Measurements from ENCODE around the gene ARHGAP24. TPM values are rescaled to one million over a fixed set of nuclear protein-coding genes. Genes with fewer than 3 reads are reported as not detected.

The ARHGAP24 gene
- total and polyA plus RNA-seq, 2 donors (not counting 3 experiments of a cell fraction or from before 2014, with no cell fraction given), result 52.1 to 79.4 TPM

GRCh38 chr4:85760511-85760910 is 285.6 kb downstream of the ARHGAP24 start:
- ChIA-PET POLR2A (no interaction called here), CTCF (interaction anchor here (1.2 to 3.2 kb wide), 3 partner anchors 16 to 36 kb away, joined by 5 to 73 read pairs (median 59); no protein-coding TSS in a partner anchor)
- H3K4me1 ChIP-seq (ENCODE audit: control insufficient read depth, extremely low read depth, insufficient read depth, low read length), result peaks cover 53% of the 10 kb centered on the region
- dilution Hi-C loops (cut with MboI; ENCODE audit: extremely low pct_ligation_motif_present, low sequenced_read_pairs), result no loop called here
- no peaks in the 10 kb centered on the region for H3K27me3 ChIP-seq (ENCODE audit: control insufficient read depth in 2 of 2, insufficient read depth in 2 of 2, low read length in 2 of 2)
- BruUV-seq (replicated peaks), result no TSS peak
- no peak overlapping the region for H3K9ac ChIP-seq (replicated peaks; ENCODE audit: extremely low read depth, insufficient read depth, low read length)
- peak overlapping the region; percentile 14 for H3K4me2 ChIP-seq (ENCODE audit: insufficient read depth, low read length)
- H3K27ac ChIP-seq (ENCODE audit: insufficient read depth, low read depth, low read length), result peak overlapping the region; percentile 90
- no peaks in the 10 kb centered on the region for H3K9me1 ChIP-seq (replicated peaks; ENCODE audit: control insufficient read depth, extremely low read depth, insufficient read depth, low read length)
- intact Hi-C loops (cut with micrococcal nuclease), result no loop called here
- no peaks in the 10 kb centered on the region for H3K36me3 ChIP-seq (ENCODE audit: control insufficient read depth in 2 of 2, extremely low read depth in 1 of 2, insufficient read depth in 2 of 2, low read length in 2 of 2)
- H3K4me3 ChIP-seq (replicated peaks in 1 of 3; ENCODE audit: insufficient read depth in 1 of 3, low read depth in 1 of 3, low read length in 3 of 3), result no peak overlapping the region
- FAIRE-seq, result no peak
- H3K79me2 ChIP-seq (ENCODE audit: control insufficient read depth, insufficient read depth, low read length), result peaks cover 28% of the 10 kb centered on the region
- no peak overlapping the region for H2AFZ ChIP-seq (ENCODE audit: low read depth, low read length)
- H3K9me3 ChIP-seq (replicated peaks; ENCODE audit: control insufficient read depth, insufficient read depth, low read length), result no peaks in the 10 kb centered on the region
- peak; percentile 63 for DNase-seq (ENCODE audit: low read depth, low spot score)
- H4K20me1 ChIP-seq (replicated peaks; ENCODE audit: control insufficient read depth, extremely low read depth, insufficient read depth, low read length), result no peaks in the 10 kb centered on the region
- TF ChIP-seq POLR2A (IDR thresholded peaks at IDR 0.05; ENCODE audit: low read depth, low read length), result no peak
- TF ChIP-seq GATA2 (IDR thresholded peaks at IDR 0.05; ENCODE audit: insufficient read depth, insufficient read length, low read depth, low read length), result no peak
- no peak for TF ChIP-seq MYC (IDR thresholded peaks at IDR 0.05; ENCODE audit: low read depth, low read length)
- TF ChIP-seq MAX (IDR thresholded peaks at IDR 0.05; ENCODE audit: insufficient read depth, insufficient read length), result no peak
- TF ChIP-seq FOS (IDR thresholded peaks at IDR 0.05; ENCODE audit: borderline replicate concordance, insufficient read depth, low read length), result no peak
- no peak for TF ChIP-seq POLR2AphosphoS5 (IDR thresholded peaks at IDR 0.05; ENCODE audit: insufficient read depth, low read depth, low read length)
- TF ChIP-seq EZH2 (IDR thresholded peaks at IDR 0.05; ENCODE audit: borderline replicate concordance, low read depth, low read length, severe bottlenecking), result no peak
- no peak for TF ChIP-seq JUN (IDR thresholded peaks at IDR 0.05; ENCODE audit: borderline replicate concordance, insufficient read depth, insufficient read length, low read depth)
- TF ChIP-seq CTCF (IDR thresholded peaks at IDR 0.05; ENCODE audit: extremely low read depth in 1 of 2, insufficient read depth in 1 of 2, low read depth in 1 of 2, low read length in 2 of 2), result no peak

Data from endothelial cell of umbilical vein (primary cell).